Measurements from ENCODE around the gene WFS1. TPM values are rescaled to one million over a fixed set of nuclear protein-coding genes. Genes with fewer than 3 reads are reported as not detected.

Gene WFS1
- total and polyA plus RNA-seq, 2 of the 13 experiments (the other 11 are each of a cell fraction or from before 2014, with no cell fraction given): 39.1 to 42.2 TPM

DNA sequence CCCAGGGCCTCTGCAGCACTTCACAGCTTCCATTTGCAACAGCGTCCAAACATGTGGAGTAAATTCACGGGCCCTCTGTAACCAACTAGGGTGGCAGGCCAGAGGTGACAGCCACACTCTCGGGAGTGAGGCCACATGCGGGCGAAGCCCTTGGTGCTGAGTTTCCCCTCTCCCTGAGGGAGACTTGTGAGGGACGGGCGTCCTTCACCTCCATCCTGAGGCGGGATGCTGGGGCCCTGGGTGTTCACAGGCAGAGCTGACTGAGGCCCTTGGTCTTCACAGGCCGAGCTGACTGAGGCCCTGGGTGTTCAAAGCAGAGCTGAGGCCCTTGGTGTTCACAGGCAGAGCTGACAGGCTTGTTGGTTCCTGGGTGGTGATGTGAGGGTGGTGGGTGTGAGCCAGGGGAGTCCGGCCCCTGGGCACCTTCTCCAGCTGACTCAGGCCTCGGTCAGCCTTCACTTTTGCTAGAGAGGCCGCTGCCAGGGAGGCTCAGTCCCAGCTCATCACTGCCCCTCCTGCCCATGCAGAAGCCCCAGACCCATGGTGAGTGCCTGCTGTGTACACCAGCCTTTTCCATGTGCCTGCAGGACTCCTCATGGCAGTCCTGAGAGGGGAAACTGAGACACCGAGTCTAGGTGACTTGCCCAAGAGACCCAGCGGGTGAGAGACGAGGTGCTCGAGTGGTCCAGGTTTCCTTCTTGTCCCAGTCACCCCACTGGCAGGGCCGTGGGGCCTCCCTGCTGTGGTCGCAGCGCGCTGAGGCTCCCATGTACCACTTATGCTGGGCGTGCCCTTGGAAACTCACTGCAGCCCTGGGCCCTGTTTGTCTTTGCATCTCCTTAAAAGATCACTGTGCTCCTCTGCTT is 8.5 kb downstream of the WFS1 start:
- Histone ChIP-seq H3K9me3 (ENCODE audit: low read length) (no peaks in the 10 kb centered on the region), H3K27ac (ENCODE audit: extremely low read length, insufficient read depth, low read length) (peak overlapping the region; percentile 92), H3K4me2 (ENCODE audit: low read depth, low read length) (peak overlapping the region; percentile 58), H3K79me2 (ENCODE audit: insufficient read depth, low read length) (peaks cover 46% of the 10 kb centered on the region), H3K27me3 (ENCODE audit: control insufficient read depth in 1 of 2, insufficient read depth in 2 of 2, low read length in 2 of 2) (no peaks in the 10 kb centered on the region), H3K36me3 (replicated peaks in 1 of 2; ENCODE audit: control insufficient read depth in 1 of 2, insufficient read depth in 2 of 2, low read length in 2 of 2) (peaks cover 32 to 42% of the 10 kb centered on the region in 2 experiments), H2AFZ (ENCODE audit: low read length) (no peak overlapping the region), H4K20me1 (ENCODE audit: insufficient read depth, low read length) (0 out of 2 replicates have a peak, but pooled peaks cover 4% of the 10 kb centered on the region), H3K4me3 (replicated peaks in 1 of 3; ENCODE audit: insufficient read depth in 1 of 3, low read depth in 2 of 3, low read length in 3 of 3) (peak overlapping the region in 2 of 3 experiments; percentile 4 to 37; a peak in 1 of 6 replicates), H3K9ac (ENCODE audit: insufficient read depth, low read depth, low read length) (peak overlapping the region; percentile 72), H3K4me1 (ENCODE audit: insufficient read depth, low read length) (peaks cover 67% of the 10 kb centered on the region)
- in situ Hi-C loops (cut with HindIII; ENCODE audit: extremely low pct_ligation_motif_present, low pct_unique_long_range_greater_than_20kb) (no loop called here), intact Hi-C loops (cut with micrococcal nuclease; ENCODE audit: unreplicated experiment) (no loop called here)
- FAIRE-seq: no peak
- ATAC-seq: peak; percentile 0; the same call in 1 of the 3 replicates
- ChIA-PET POLR2A (interaction anchor here (1.0 to 1.8 kb wide), 6 partner anchors 7 to 45 kb away, joined by 3 to 17 read pairs (median 4); partner anchors contain the start of gene WFS1), CTCF (ENCODE audit: low intra/inter-chr PET ratio, low total read pairs) (interaction anchor here (1.7 kb wide), 1 partner anchor 14 kb away, joined by 3 read pairs; no protein-coding TSS in a partner anchor)
- no peak for DNase-seq (ENCODE audit: low spot score)
- TF ChIP-seq KDM2A (CRISPR knock-in tag; IDR thresholded peaks at IDR 0.05; ENCODE audit: borderline replicate concordance, low read depth) (peak; percentile 12; the same call in 1 of the 2 replicates), ASH2L (IDR thresholded peaks at IDR 0.05; ENCODE audit: insufficient read length, low read depth, low read length) (peak; percentile 36), MTF2 (CRISPR knock-in tag; IDR thresholded peaks at IDR 0.05; ENCODE audit: borderline replicate concordance) (no peak), ZNF563 (CRISPR knock-in tag; IDR thresholded peaks at IDR 0.05) (no peak), SOX6 (IDR thresholded peaks at IDR 0.05) (no peak), SOX6 (CRISPR knock-in tag; IDR thresholded peaks at IDR 0.05) (0 out of 2 replicates have a peak, but pooled peaks have one; percentile 4), ZNF768 (CRISPR knock-in tag; IDR thresholded peaks at IDR 0.05) (peak; percentile 42; the same call in 1 of the 2 replicates), HHEX (CRISPR knock-in tag; IDR thresholded peaks at IDR 0.05) (no peak), ZBTB44 (CRISPR knock-in tag; IDR thresholded peaks at IDR 0.05) (no peak)
- TF ChIP-seq, protein P1, sequence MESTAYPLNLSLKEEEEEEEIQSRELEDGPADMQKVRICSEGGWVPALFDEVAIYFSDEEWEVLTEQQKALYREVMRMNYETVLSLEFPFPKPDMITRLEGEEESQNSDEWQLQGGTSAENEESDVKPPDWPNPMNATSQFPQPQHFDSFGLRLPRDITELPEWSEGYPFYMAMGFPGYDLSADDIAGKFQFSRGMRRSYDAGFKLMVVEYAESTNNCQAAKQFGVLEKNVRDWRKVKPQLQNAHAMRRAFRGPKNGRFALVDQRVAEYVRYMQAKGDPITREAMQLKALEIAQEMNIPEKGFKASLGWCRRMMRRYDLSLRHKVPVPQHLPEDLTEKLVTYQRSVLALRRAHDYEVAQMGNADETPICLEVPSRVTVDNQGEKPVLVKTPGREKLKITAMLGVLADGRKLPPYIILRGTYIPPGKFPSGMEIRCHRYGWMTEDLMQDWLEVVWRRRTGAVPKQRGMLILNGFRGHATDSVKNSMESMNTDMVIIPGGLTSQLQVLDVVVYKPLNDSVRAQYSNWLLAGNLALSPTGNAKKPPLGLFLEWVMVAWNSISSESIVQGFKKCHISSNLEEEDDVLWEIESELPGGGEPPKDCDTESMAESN (CRISPR knock-in tag; conservative IDR thresholded peaks at IDR 0.05): 0 out of 2 replicates have a peak, but pooled peaks have one; percentile 40
- TF ChIP-seq, protein P2, sequence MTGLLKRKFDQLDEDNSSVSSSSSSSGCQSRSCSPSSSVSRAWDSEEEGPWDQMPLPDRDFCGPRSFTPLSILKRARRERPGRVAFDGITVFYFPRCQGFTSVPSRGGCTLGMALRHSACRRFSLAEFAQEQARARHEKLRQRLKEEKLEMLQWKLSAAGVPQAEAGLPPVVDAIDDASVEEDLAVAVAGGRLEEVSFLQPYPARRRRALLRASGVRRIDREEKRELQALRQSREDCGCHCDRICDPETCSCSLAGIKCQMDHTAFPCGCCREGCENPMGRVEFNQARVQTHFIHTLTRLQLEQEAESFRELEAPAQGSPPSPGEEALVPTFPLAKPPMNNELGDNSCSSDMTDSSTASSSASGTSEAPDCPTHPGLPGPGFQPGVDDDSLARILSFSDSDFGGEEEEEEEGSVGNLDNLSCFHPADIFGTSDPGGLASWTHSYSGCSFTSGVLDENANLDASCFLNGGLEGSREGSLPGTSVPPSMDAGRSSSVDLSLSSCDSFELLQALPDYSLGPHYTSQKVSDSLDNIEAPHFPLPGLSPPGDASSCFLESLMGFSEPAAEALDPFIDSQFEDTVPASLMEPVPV (CRISPR knock-in tag; IDR thresholded peaks at IDR 0.05): peak; percentile 67
- TF ChIP-seq, protein P3, sequence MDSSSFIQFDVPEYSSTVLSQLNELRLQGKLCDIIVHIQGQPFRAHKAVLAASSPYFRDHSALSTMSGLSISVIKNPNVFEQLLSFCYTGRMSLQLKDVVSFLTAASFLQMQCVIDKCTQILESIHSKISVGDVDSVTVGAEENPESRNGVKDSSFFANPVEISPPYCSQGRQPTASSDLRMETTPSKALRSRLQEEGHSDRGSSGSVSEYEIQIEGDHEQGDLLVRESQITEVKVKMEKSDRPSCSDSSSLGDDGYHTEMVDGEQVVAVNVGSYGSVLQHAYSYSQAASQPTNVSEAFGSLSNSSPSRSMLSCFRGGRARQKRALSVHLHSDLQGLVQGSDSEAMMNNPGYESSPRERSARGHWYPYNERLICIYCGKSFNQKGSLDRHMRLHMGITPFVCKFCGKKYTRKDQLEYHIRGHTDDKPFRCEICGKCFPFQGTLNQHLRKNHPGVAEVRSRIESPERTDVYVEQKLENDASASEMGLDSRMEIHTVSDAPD (CRISPR knock-in tag; IDR thresholded peaks at IDR 0.05): 0 out of 2 replicates have a peak, but pooled peaks have one; percentile 45
- 84% methylated on average over 9 of the region's 21 CpGs for WGBS (ENCODE audit: low lambda C conversion rate)
- BruUV-seq (replicated peaks): no TSS peak
